HEK293 (cell line): ENCODE data around the gene SUMO3.

Experiments
- CTCF ChIA-PET: fragments of 350-600 bp; formaldehyde crosslinking; extraction: SDS; loops from one replicate; lab custom pipeline; 2021; ENCODE audit warnings: antibody characterized with exemption; lab: Yijun Ruan, JAX
- POLR2A ChIA-PET: fragments of 300-600 bp; formaldehyde crosslinking; extraction: SDS; loops from one replicate; lab custom pipeline; 2020; ENCODE audit warnings: antibody characterized with exemption, inconsistent platforms; lab: Yijun Ruan, JAX
- H3K27ac ChIP-seq: fragments of 200-500 bp; sonication (Bioruptor generic); 2 replicates; pipeline ENCODE4 v1.5.1; 2014; ENCODE audit warnings: low read depth, low read length, control low read depth, inconsistent platforms; ENCODE audit errors: extremely low read depth
- H3K36me3 ChIP-seq, 2 experiments: fragments of 200-500 bp in 1 of 2; sonication (Bioruptor generic) in 1 of 2; 1 replicate in 1 of 2; 2 replicates in 1 of 2; pipeline ENCODE4 v1.5.1; 2014 to 2017; ENCODE audit warnings: inconsistent platforms in 2 of 2, low read length in 2 of 2; ENCODE audit not compliant: control insufficient read depth in 2 of 2, insufficient read depth in 1 of 2
- H3K4me1 ChIP-seq: fragments of 200-500 bp; sonication (Bioruptor generic); 2 replicates; pipeline ENCODE4 v1.5.1; 2014; ENCODE audit warnings: mild to moderate bottlenecking, low read length, inconsistent platforms; ENCODE audit not compliant: control insufficient read depth, insufficient read depth
- H3K4me3 ChIP-seq: 2 replicates; pipeline ENCODE4 v1.5.1; 2011; ENCODE audit warnings: low read depth, mild to moderate bottlenecking, control low read depth, low read length, moderate library complexity
- H3K9me3 ChIP-seq: fragments of 200-500 bp; sonication (Bioruptor generic); 2 replicates; pipeline ENCODE4 v1.5.1; 2014; ENCODE audit warnings: low read depth, low read length, inconsistent platforms; ENCODE audit not compliant: control insufficient read depth, insufficient read depth
- KLF8 ChIP-seq: fragments of 450-650 bp; formaldehyde crosslinking; IDR thresholded peaks from 2 replicates; pipeline ENCODE4 v1.5.1; 2016; ENCODE audit warnings: missing biosample characterization, missing genetic modification characterization
- PRDM2 ChIP-seq: fragments of 450-650 bp; formaldehyde crosslinking; IDR thresholded peaks from 2 replicates; pipeline ENCODE4 v1.5.1; 2016; ENCODE audit warnings: missing biosample characterization, missing genetic modification characterization, borderline replicate concordance
- SALL2 ChIP-seq: fragments of 450-650 bp; formaldehyde crosslinking; IDR thresholded peaks from 2 replicates; pipeline ENCODE4 v1.5.0; 2017; ENCODE audit warnings: missing biosample characterization, mild to moderate bottlenecking, missing genetic modification characterization, borderline replicate concordance
- ZBTB21 ChIP-seq: fragments of 450-650 bp; formaldehyde crosslinking; IDR thresholded peaks from 2 replicates; pipeline ENCODE4 v1.5.1; 2017; ENCODE audit warnings: missing biosample characterization, missing genetic modification characterization
- ZBTB48 ChIP-seq: fragments of 450-650 bp; formaldehyde crosslinking; IDR thresholded peaks from 2 replicates; pipeline ENCODE4 v1.5.1; 2016; ENCODE audit warnings: missing biosample characterization, missing genetic modification characterization
- ZFHX2 ChIP-seq: fragments of 450-650 bp; formaldehyde crosslinking; conservative IDR thresholded peaks from 2 replicates; pipeline ENCODE4 v1.5.1; 2016; ENCODE audit warnings: missing biosample characterization, missing genetic modification characterization
- ZNF132 ChIP-seq: fragments of 450-650 bp; formaldehyde crosslinking; IDR thresholded peaks from 2 replicates; pipeline ENCODE4 v1.5.1; 2017; ENCODE audit warnings: missing biosample characterization, missing genetic modification characterization, borderline replicate concordance
- ZNF18 ChIP-seq: fragments of 450-650 bp; formaldehyde crosslinking; IDR thresholded peaks from 2 replicates; pipeline ENCODE4 v1.5.1; 2016; ENCODE audit warnings: missing biosample characterization, missing genetic modification characterization
- ZNF280C ChIP-seq: fragments of 450-650 bp; formaldehyde crosslinking; IDR thresholded peaks from 2 replicates; pipeline ENCODE4 v1.5.1; 2016; ENCODE audit warnings: missing biosample characterization, missing genetic modification characterization
- ZNF280D ChIP-seq: fragments of 450-650 bp; formaldehyde crosslinking; IDR thresholded peaks from 2 replicates; pipeline ENCODE4 v1.5.1; 2016; ENCODE audit warnings: missing biosample characterization, missing genetic modification characterization
- ZNF335 ChIP-seq: fragments of 450-650 bp; formaldehyde crosslinking; conservative IDR thresholded peaks from 2 replicates; pipeline ENCODE4 v1.5.1; 2016; ENCODE audit warnings: missing biosample characterization, missing genetic modification characterization
- ZNF394 ChIP-seq: fragments of 450-650 bp; formaldehyde crosslinking; IDR thresholded peaks from 2 replicates; pipeline ENCODE4 v1.5.1; 2016; ENCODE audit warnings: missing biosample characterization, missing genetic modification characterization, mild to moderate bottlenecking, moderate library complexity, borderline replicate concordance
- ZNF416 ChIP-seq: fragments of 450-650 bp; formaldehyde crosslinking; IDR thresholded peaks from 2 replicates; pipeline ENCODE4 v1.5.1; 2016; ENCODE audit warnings: missing biosample characterization, missing genetic modification characterization
- ZNF426 ChIP-seq: fragments of 450-650 bp; formaldehyde crosslinking; IDR thresholded peaks from 2 replicates; pipeline ENCODE4 v1.5.1; 2017; ENCODE audit warnings: missing biosample characterization, missing genetic modification characterization, mild to moderate bottlenecking, inconsistent platforms, moderate library complexity
- ZNF529 ChIP-seq: fragments of 450-650 bp; formaldehyde crosslinking; IDR thresholded peaks from 2 replicates; pipeline ENCODE4 v1.5.1; 2017; ENCODE audit warnings: missing genetic modification characterization, missing biosample characterization; ENCODE audit not compliant: insufficient replicate concordance
- ZNF629 ChIP-seq: fragments of 450-650 bp; formaldehyde crosslinking; IDR thresholded peaks from 2 replicates; pipeline ENCODE4 v1.5.1; 2017; ENCODE audit warnings: missing biosample characterization, missing genetic modification characterization
- ZNF645 ChIP-seq: fragments of 450-650 bp; formaldehyde crosslinking; IDR thresholded peaks from 2 replicates; pipeline ENCODE4; 2016; ENCODE audit warnings: missing biosample characterization, missing genetic modification characterization
- ZNF791 ChIP-seq: fragments of 450-650 bp; formaldehyde crosslinking; IDR thresholded peaks from 2 replicates; pipeline ENCODE4 v1.5.1; 2016; ENCODE audit warnings: missing biosample characterization, missing genetic modification characterization
- ZSCAN18 ChIP-seq: fragments of 450-650 bp; formaldehyde crosslinking; IDR thresholded peaks from 2 replicates; pipeline ENCODE4 v1.5.1; 2016; ENCODE audit warnings: missing biosample characterization, missing genetic modification characterization
- TF ChIP-seq, protein P1 (sequence below): fragments of 450-650 bp; IDR thresholded peaks from 2 replicates; pipeline ENCODE4 v1.5.1; 2018; ENCODE audit warnings: missing biosample characterization, missing genetic modification characterization

The SUMO3 gene

GRCh38 chr21:44842087-44842486, 24.2 kb upstream of the SUMO3 start:
- H3K27ac ChIP-seq: no peak overlapping the region
- no peaks in the 10 kb centered on the region for H3K4me1 ChIP-seq
- no peaks in the 10 kb centered on the region for H3K9me3 ChIP-seq
- H3K36me3 ChIP-seq: no peaks in the 10 kb centered on the region
- TF ChIP-seq ZBTB21 (no peak), ZFHX2 (tag by site-specific recombination) (no peak), ZNF132 (tag by site-specific recombination) (no peak), ZNF645 (no peak), ZNF529 (no peak), SALL2 (tag by site-specific recombination) (no peak), ZNF335 (no peak), ZNF791 (tag by site-specific recombination) (no peak), ZSCAN18 (tag by site-specific recombination) (no peak), ZNF394 (no peak), ZNF280D (tag by site-specific recombination) (no peak), ZBTB48 (tag by site-specific recombination) (no peak), ZNF280C (tag by site-specific recombination) (no peak), ZNF416 (tag by site-specific recombination) (no peak), PRDM2 (no peak), ZNF629 (tag by site-specific recombination) (no peak), ZNF426 (tag by site-specific recombination) (no peak), KLF8 (tag by site-specific recombination) (no peak), ZNF18 (no peak)
- TF ChIP-seq, protein P1, sequence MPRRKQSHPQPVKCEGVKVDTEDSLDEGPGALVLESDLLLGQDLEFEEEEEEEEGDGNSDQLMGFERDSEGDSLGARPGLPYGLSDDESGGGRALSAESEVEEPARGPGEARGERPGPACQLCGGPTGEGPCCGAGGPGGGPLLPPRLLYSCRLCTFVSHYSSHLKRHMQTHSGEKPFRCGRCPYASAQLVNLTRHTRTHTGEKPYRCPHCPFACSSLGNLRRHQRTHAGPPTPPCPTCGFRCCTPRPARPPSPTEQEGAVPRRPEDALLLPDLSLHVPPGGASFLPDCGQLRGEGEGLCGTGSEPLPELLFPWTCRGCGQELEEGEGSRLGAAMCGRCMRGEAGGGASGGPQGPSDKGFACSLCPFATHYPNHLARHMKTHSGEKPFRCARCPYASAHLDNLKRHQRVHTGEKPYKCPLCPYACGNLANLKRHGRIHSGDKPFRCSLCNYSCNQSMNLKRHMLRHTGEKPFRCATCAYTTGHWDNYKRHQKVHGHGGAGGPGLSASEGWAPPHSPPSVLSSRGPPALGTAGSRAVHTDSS (tag by site-specific recombination): no peak
- POLR2A ChIA-PET: no interaction called here
- CTCF ChIA-PET: interaction anchor here (0.6 kb wide), 1 partner anchor 36 kb away, joined by 3 read pairs; no protein-coding TSS in a partner anchor
- no peak overlapping the region for H3K4me3 ChIP-seq
